ENCODE results near the gene OR1N2. TPM values are rescaled to one million over a fixed set of nuclear protein-coding genes. Genes with fewer than 3 reads are reported as not detected.
"Not testable (repeated sequence)": the region's sequence is repeated elsewhere in the genome, so short reads cannot be mapped to it uniquely, and the experiment has no call there.

OR1N2 gene
- total and polyA plus RNA-seq, 9 donors = not detected

- intact Hi-C loops (cut with DNase I) = no loop called here
- Histone ChIP-seq H3K4me3 (no peak overlapping the region), H3K36me3 (no peaks in the 10 kb centered on the region), H3K4me1 (ENCODE audit: insufficient read depth) (no peaks in the 10 kb centered on the region), H3K9me3 (no peaks in the 10 kb centered on the region), H3K27ac (no peak overlapping the region), H3K27me3 (no peaks in the 10 kb centered on the region)
- no peak for DNase-seq
- 60 to 69% (median 68%) methylated on average over 3 of the region's 3 CpGs for WGBS, 3 donors
- TF ChIP-seq POLR2A (IDR thresholded peaks at IDR 0.05) (no peak), EP300 (IDR thresholded peaks at IDR 0.05) (no peak), CTCF (IDR thresholded peaks at IDR 0.05) (no peak)
Observed at GRCh38 chr9:122580360-122580759, 27.4 kb downstream of the OR1N2 start.

GRCh38 chr9:122583284-122583683 is 30.4 kb downstream of the OR1N2 start, which contains the start of gene OR1L8:
Gene OR1L8 (minus strand): TSS chr9:122583384. CDS start chr9:122568477, 14,907 bp downstream.
- H3K9me3 ChIP-seq; H3K36me3 ChIP-seq; H3K27me3 ChIP-seq; H3K4me1 ChIP-seq (ENCODE audit: insufficient read depth); intact Hi-C loops (cut with DNase I); H3K4me3 ChIP-seq; H3K27ac ChIP-seq; DNase-seq: not testable (repeated sequence)
- 86 to 91% (median 90%) methylated on average over 8 of the region's 8 CpGs for WGBS, 3 donors

Other genes with a start within 250 kb of the OR1N2 start
- 10 to 100 TPM in 1 of 7 donors, 1 to 10 TPM in 6; 1.4 to 37.1 (median 7.0) TPM for gene PTGS1, start 182.1 kb upstream of the OR1N2 start, total RNA-seq
- gene PTGS1, start 182.1 kb upstream of the OR1N2 start, polyA plus RNA-seq = 1 to 10 TPM in 1 of 2 donors, under 1 TPM in 1; 0.90 to 8.2 TPM
- not detected for gene OR1J1, start 75.2 kb upstream of the OR1N2 start, total RNA-seq
- not detected for gene OR1J1, start 75.2 kb upstream of the OR1N2 start, polyA plus RNA-seq
- gene OR1J2, start 42.3 kb upstream of the OR1N2 start, total RNA-seq = not detected
- not detected for gene OR1J2, start 42.3 kb upstream of the OR1N2 start, polyA plus RNA-seq
- not detected for gene OR1J4, start 34.0 kb upstream of the OR1N2 start, total RNA-seq
- not detected for gene OR1J4, start 34.0 kb upstream of the OR1N2 start, polyA plus RNA-seq
- not detected for gene OR1N1, start 25.8 kb upstream of the OR1N2 start, total RNA-seq
- gene OR1N1, start 25.8 kb upstream of the OR1N2 start, polyA plus RNA-seq = not detected
- under 1 TPM in 3 of 7 donors, not detected in 4; 0.20 to 0.24 (median 0.22) TPM for gene OR1L8, start 30.3 kb downstream of the OR1N2 start, total RNA-seq
- under 1 TPM in 1 of 2 donors, not detected in 1; 0.28 TPM for gene OR1L8, start 30.3 kb downstream of the OR1N2 start, polyA plus RNA-seq
- not detected for gene OR1Q1, start 61.6 kb downstream of the OR1N2 start, total RNA-seq
- gene OR1Q1, start 61.6 kb downstream of the OR1N2 start, polyA plus RNA-seq = not detected
- not detected for gene OR1B1, start 104.5 kb downstream of the OR1N2 start, total RNA-seq
- gene OR1B1, start 104.5 kb downstream of the OR1N2 start, polyA plus RNA-seq = not detected
- gene OR1L1, start 108.6 kb downstream of the OR1N2 start, total RNA-seq = not detected
- gene OR1L1, start 108.6 kb downstream of the OR1N2 start, polyA plus RNA-seq = not detected
- gene OR1L3, start 122.0 kb downstream of the OR1N2 start, total RNA-seq = not detected
- not detected for gene OR1L3, start 122.0 kb downstream of the OR1N2 start, polyA plus RNA-seq
- gene OR1L4, start 170.9 kb downstream of the OR1N2 start, total RNA-seq = not detected
- gene OR1L4, start 170.9 kb downstream of the OR1N2 start, polyA plus RNA-seq = not detected
- gene OR1L6, start 189.2 kb downstream of the OR1N2 start, total RNA-seq = not detected
- gene OR1L6, start 189.2 kb downstream of the OR1N2 start, polyA plus RNA-seq = not detected
- not detected for gene OR5C1, start 235.8 kb downstream of the OR1N2 start, total RNA-seq
- not detected for gene OR5C1, start 235.8 kb downstream of the OR1N2 start, polyA plus RNA-seq
- not detected for gene OR1K1, start 247.0 kb downstream of the OR1N2 start, total RNA-seq
- gene OR1K1, start 247.0 kb downstream of the OR1N2 start, polyA plus RNA-seq = not detected

Data from ovary (tissue), 9 donors.